Dendritic cell treated with granulocyte-macrophage colony-stimulating factor and Interleukin-4, amounts not matched to agents 40 ng/mL and 50 ng/mL, for 4 days (primary cell): Measurements from ENCODE around the gene PARD3.
A peak's percentile ranks its signal among the peaks of the same experiment; 100 is the strongest.

Source experiments
- H3K27ac Mint-ChIP-seq: one replicate; pipeline ENCODE4 v1.8.0; 2022; ENCODE audit warnings: mild to moderate bottlenecking, mixed read lengths
- H3K27me3 Mint-ChIP-seq: one replicate; pipeline ENCODE4 v1.8.0; 2022; ENCODE audit warnings: mild to moderate bottlenecking, mixed read lengths
- H3K36me3 Mint-ChIP-seq: one replicate; pipeline ENCODE4 v1.8.0; 2022; ENCODE audit warnings: low read depth, mixed read lengths
- H3K4me1 Mint-ChIP-seq: one replicate; pipeline ENCODE4 v1.8.0; 2022; ENCODE audit warnings: low read depth, mixed read lengths
- H3K4me3 Mint-ChIP-seq: one replicate; pipeline ENCODE4 v1.8.0; 2022; ENCODE audit warnings: mild to moderate bottlenecking, moderate library complexity, mixed read lengths
- H3K9me3 Mint-ChIP-seq: one replicate; pipeline ENCODE4 v1.8.0; 2022; ENCODE audit warnings: mixed read lengths
- intact Hi-C: fragments of 100-400 bp; cut with micrococcal nuclease; formaldehyde crosslinking; loops from one replicate; pipeline ENCODE4 v1.15.0; 2022

PARD3 gene

GRCh38 chr10:34814913-34815184 lies 247 bp downstream of the PARD3 start:
- Mint-ChIP-seq H3K9me3 (no peaks in the 10 kb centered on the region), H3K27me3 (peaks cover 73% of the 10 kb centered on the region), H3K27ac (no peak overlapping the region), H3K4me1 (no peaks in the 10 kb centered on the region), H3K4me3 (no peak overlapping the region), H3K36me3 (no peaks in the 10 kb centered on the region)
- intact Hi-C loops, result no loop called here

GRCh38 chr10:34814223-34814912 lies 728 bp downstream of the PARD3 start:
- Mint-ChIP-seq H3K4me3 (peak overlapping the region; percentile 7), H3K4me1 (no peaks in the 10 kb centered on the region), H3K27me3 (peaks cover 71% of the 10 kb centered on the region), H3K27ac (no peak overlapping the region), H3K9me3 (no peaks in the 10 kb centered on the region), H3K36me3 (no peaks in the 10 kb centered on the region)
- intact Hi-C loops, result no loop called here

- no peaks in the 10 kb centered on the region for H3K4me1 Mint-ChIP-seq
These were observed 1.4 kb downstream of the PARD3 start for GRCh38 chr10:34813626-34814222.

GRCh38 chr10:34812771-34813170 lies 2.3 kb downstream of the PARD3 start:
- Mint-ChIP-seq H3K27ac (no peak overlapping the region), H3K9me3 (no peaks in the 10 kb centered on the region), H3K4me1 (no peaks in the 10 kb centered on the region), H3K36me3 (no peaks in the 10 kb centered on the region), H3K4me3 (no peak overlapping the region), H3K27me3 (peaks cover 71% of the 10 kb centered on the region)
- intact Hi-C loops, result no loop called here

More at GRCh38 chr10:34813626-34814222, 1.4 kb downstream of the PARD3 start:
- Mint-ChIP-seq H3K27me3 (peaks cover 71% of the 10 kb centered on the region), H3K27ac (no peak overlapping the region), H3K4me3 (no peak overlapping the region), H3K36me3 (no peaks in the 10 kb centered on the region), H3K9me3 (no peaks in the 10 kb centered on the region)
- intact Hi-C loops, result no loop called here

GRCh38 chr10:34811968-34812514 lies 3.1 kb downstream of the PARD3 start:
- no peaks in the 10 kb centered on the region for H3K9me3 Mint-ChIP-seq
- H3K4me1 Mint-ChIP-seq, result no peaks in the 10 kb centered on the region
- intact Hi-C loops, result no loop called here
- no peak overlapping the region for H3K27ac Mint-ChIP-seq
- no peaks in the 10 kb centered on the region for H3K36me3 Mint-ChIP-seq
- no peak overlapping the region for H3K4me3 Mint-ChIP-seq
- H3K27me3 Mint-ChIP-seq, result peaks cover 64% of the 10 kb centered on the region

GRCh38 chr10:34811126-34811967 lies 3.7 kb downstream of the PARD3 start:
- H3K4me1 Mint-ChIP-seq, result no peaks in the 10 kb centered on the region
- H3K27me3 Mint-ChIP-seq, result peaks cover 58% of the 10 kb centered on the region

GRCh38 chr10:34809796-34810195 lies 5.3 kb downstream of the PARD3 start:
- no peaks in the 10 kb centered on the region for H3K36me3 Mint-ChIP-seq
- no peaks in the 10 kb centered on the region for H3K9me3 Mint-ChIP-seq
- no peaks in the 10 kb centered on the region for H3K4me1 Mint-ChIP-seq
- peaks cover 52% of the 10 kb centered on the region for H3K27me3 Mint-ChIP-seq
- H3K4me3 Mint-ChIP-seq, result no peak overlapping the region
- intact Hi-C loops, result no loop called here
- no peak overlapping the region for H3K27ac Mint-ChIP-seq

More at GRCh38 chr10:34811126-34811967, 3.7 kb downstream of the PARD3 start:
- no peaks in the 10 kb centered on the region for H3K36me3 Mint-ChIP-seq
- H3K27ac Mint-ChIP-seq, result no peak overlapping the region
- H3K9me3 Mint-ChIP-seq, result no peaks in the 10 kb centered on the region
- H3K4me3 Mint-ChIP-seq, result no peak overlapping the region
- intact Hi-C loops, result no loop called here

GRCh38 chr10:34808801-34809745 lies 6.0 kb downstream of the PARD3 start:
- Mint-ChIP-seq H3K4me3 (no peak overlapping the region), H3K4me1 (no peaks in the 10 kb centered on the region), H3K9me3 (no peaks in the 10 kb centered on the region), H3K27ac (no peak overlapping the region), H3K27me3 (peaks cover 50% of the 10 kb centered on the region), H3K36me3 (no peaks in the 10 kb centered on the region)
- intact Hi-C loops, result no loop called here

- no peaks in the 10 kb centered on the region for H3K9me3 Mint-ChIP-seq
- no peaks in the 10 kb centered on the region for H3K36me3 Mint-ChIP-seq
- peaks cover 43% of the 10 kb centered on the region for H3K27me3 Mint-ChIP-seq
- no peak overlapping the region for H3K4me3 Mint-ChIP-seq
- no peaks in the 10 kb centered on the region for H3K4me1 Mint-ChIP-seq
- intact Hi-C loops, result no loop called here
- H3K27ac Mint-ChIP-seq, result no peak overlapping the region
These were observed 6.8 kb downstream of the PARD3 start for GRCh38 chr10:34808336-34808735.

- Mint-ChIP-seq H3K27ac (no peak overlapping the region), H3K9me3 (no peaks in the 10 kb centered on the region), H3K27me3 (peaks cover 13% of the 10 kb centered on the region), H3K36me3 (no peaks in the 10 kb centered on the region), H3K4me1 (no peaks in the 10 kb centered on the region), H3K4me3 (no peak overlapping the region)
- intact Hi-C loops, result no loop called here
These were observed 10.8 kb downstream of the PARD3 start for GRCh38 chr10:34804306-34804705.

GRCh38 chr10:34802692-34803091 lies 12.4 kb downstream of the PARD3 start:
- no peak overlapping the region for H3K4me3 Mint-ChIP-seq
- peaks cover 3% of the 10 kb centered on the region for H3K27me3 Mint-ChIP-seq
- no peaks in the 10 kb centered on the region for H3K4me1 Mint-ChIP-seq
- H3K27ac Mint-ChIP-seq, result no peak overlapping the region
- intact Hi-C loops, result no loop called here
- no peaks in the 10 kb centered on the region for H3K36me3 Mint-ChIP-seq
- no peaks in the 10 kb centered on the region for H3K9me3 Mint-ChIP-seq

- H3K4me3 Mint-ChIP-seq, result no peak overlapping the region
- no peaks in the 10 kb centered on the region for H3K9me3 Mint-ChIP-seq
- no peaks in the 10 kb centered on the region for H3K4me1 Mint-ChIP-seq
- no peak overlapping the region for H3K27ac Mint-ChIP-seq
- intact Hi-C loops, result no loop called here
- peaks cover 3% of the 10 kb centered on the region for H3K27me3 Mint-ChIP-seq
- no peaks in the 10 kb centered on the region for H3K36me3 Mint-ChIP-seq
These were observed 13.9 kb downstream of the PARD3 start for GRCh38 chr10:34801097-34801733.

- no peak overlapping the region for H3K27ac Mint-ChIP-seq
- no peaks in the 10 kb centered on the region for H3K36me3 Mint-ChIP-seq
- H3K27me3 Mint-ChIP-seq, result peaks cover 3% of the 10 kb centered on the region
- no peak overlapping the region for H3K4me3 Mint-ChIP-seq
- H3K9me3 Mint-ChIP-seq, result no peaks in the 10 kb centered on the region
- no peaks in the 10 kb centered on the region for H3K4me1 Mint-ChIP-seq
- intact Hi-C loops, result no loop called here
These were observed 14.5 kb downstream of the PARD3 start for GRCh38 chr10:34800624-34801023.
